ENCODE data around the gene SLC8A3.

GRCh38 chr14:70049605-70050004, 139.1 kb downstream of the SLC8A3 start:
- no peak for TF ChIP-seq CTCF (IDR thresholded peaks at IDR 0.05)
- TF ChIP-seq POLR2A (IDR thresholded peaks at IDR 0.05) = no peak
